Muscle layer of duodenum (tissue), 2 donors: ENCODE data around the gene SLC26A11.

Experiments
- H3K27ac ChIP-seq: one replicate; pipeline ENCODE4 v1.7.0; 2013; ENCODE audit warnings: mild to moderate bottlenecking, low read length
- H3K27me3 ChIP-seq: one replicate; pipeline ENCODE4 v1.7.0; 2013; ENCODE audit warnings: low read depth, mild to moderate bottlenecking, control low read depth, low read length
- H3K36me3 ChIP-seq, 2 donors: one replicate each; pipeline ENCODE4 v1.7.0; 2013; ENCODE audit warnings: low read length in 2 of 2, control low read depth in 1 of 2, mild to moderate bottlenecking in 1 of 2; ENCODE audit not compliant: insufficient read depth in 2 of 2, control insufficient read depth in 1 of 2
- H3K4me1 ChIP-seq, 2 donors: one replicate each; pipeline ENCODE4 v1.7.0; 2013; ENCODE audit warnings: low read length in 2 of 2, mild to moderate bottlenecking in 2 of 2, control low read depth in 1 of 2, moderate library complexity in 1 of 2; ENCODE audit not compliant: insufficient read depth in 2 of 2, control insufficient read depth in 1 of 2
- H3K4me3 ChIP-seq, 2 donors: one replicate each; pipeline ENCODE4 v1.7.0; 2013; ENCODE audit warnings: low read length in 2 of 2, low read depth in 1 of 2, mild to moderate bottlenecking in 1 of 2
- H3K9me3 ChIP-seq, 2 donors: one replicate each; pipeline ENCODE4 v1.7.0; 2013; ENCODE audit warnings: low read length in 2 of 2, control low read depth in 1 of 2, mild to moderate bottlenecking in 1 of 2; ENCODE audit not compliant: control insufficient read depth in 1 of 2
- donor health status: healthy.

Gene SLC26A11

GRCh38 chr17:80279895-80280294 is 59.7 kb downstream of the SLC26A11 start:
- Histone ChIP-seq H3K4me3 (no peak overlapping the region), H3K36me3 (peaks cover 0 to 17% of the 10 kb centered on the region in 2 donors), H3K27me3 (no peaks in the 10 kb centered on the region), H3K27ac (no peak overlapping the region), H3K4me1 (peaks cover 0 to 22% of the 10 kb centered on the region in 2 donors), H3K9me3 (no peaks in the 10 kb centered on the region)

- H3K9me3 ChIP-seq, result no peaks in the 10 kb centered on the region
These were observed 61.3 kb downstream of the SLC26A11 start for GRCh38 chr17:80281516-80281915.

GRCh38 chr17:80283116-80283852 is 63.1 kb downstream of the SLC26A11 start:
- no peak overlapping the region for H3K27ac ChIP-seq
- H3K4me1 ChIP-seq, result peaks cover 0 to 15% of the 10 kb centered on the region in 2 donors
- H3K27me3 ChIP-seq, result no peaks in the 10 kb centered on the region
- no peaks in the 10 kb centered on the region for H3K9me3 ChIP-seq
- H3K4me3 ChIP-seq, result no peak overlapping the region
- peaks cover 3 to 16% of the 10 kb centered on the region in 2 donors for H3K36me3 ChIP-seq

More at GRCh38 chr17:80281516-80281915, 61.3 kb downstream of the SLC26A11 start:
- no peaks in the 10 kb centered on the region for H3K27me3 ChIP-seq
- no peak overlapping the region for H3K27ac ChIP-seq
- peaks cover 0 to 22% of the 10 kb centered on the region in 2 donors for H3K4me1 ChIP-seq
- peaks cover 3 to 15% of the 10 kb centered on the region in 2 donors for H3K36me3 ChIP-seq
- no peak overlapping the region for H3K4me3 ChIP-seq

GRCh38 chr17:80284631-80285030 is 64.4 kb downstream of the SLC26A11 start:
- no peak overlapping the region for H3K4me3 ChIP-seq
- H3K9me3 ChIP-seq, result no peaks in the 10 kb centered on the region
- H3K36me3 ChIP-seq, result peaks cover 14 to 23% of the 10 kb centered on the region in 2 donors
- no peak overlapping the region for H3K27ac ChIP-seq
- no peaks in the 10 kb centered on the region for H3K27me3 ChIP-seq
- H3K4me1 ChIP-seq, result peaks cover 0 to 9% of the 10 kb centered on the region in 2 donors

- H3K4me1 ChIP-seq, result peaks cover 0 to 1% of the 10 kb centered on the region in 2 donors
- no peaks in the 10 kb centered on the region for H3K27me3 ChIP-seq
- peaks cover 22 to 30% of the 10 kb centered on the region in 2 donors for H3K36me3 ChIP-seq
- no peaks in the 10 kb centered on the region for H3K9me3 ChIP-seq
- no peak overlapping the region for H3K4me3 ChIP-seq
- H3K27ac ChIP-seq, result no peak overlapping the region
These were observed 65.2 kb downstream of the SLC26A11 start for GRCh38 chr17:80285237-80285920.

- Histone ChIP-seq H3K4me1 (no peaks in the 10 kb centered on the region), H3K9me3 (no peaks in the 10 kb centered on the region), H3K27me3 (no peaks in the 10 kb centered on the region), H3K36me3 (peaks cover 30 to 38% of the 10 kb centered on the region in 2 donors), H3K27ac (no peak overlapping the region), H3K4me3 (no peak overlapping the region)
These were observed 66.4 kb downstream of the SLC26A11 start for GRCh38 chr17:80286638-80286960.

- Histone ChIP-seq H3K27me3 (no peaks in the 10 kb centered on the region), H3K27ac (no peak overlapping the region), H3K4me1 (no peaks in the 10 kb centered on the region), H3K36me3 (peaks cover 35 to 42% of the 10 kb centered on the region in 2 donors), H3K9me3 (no peaks in the 10 kb centered on the region), H3K4me3 (no peak overlapping the region)
These were observed 66.8 kb downstream of the SLC26A11 start for GRCh38 chr17:80287038-80287437.

- H3K36me3 ChIP-seq, result peaks cover 40 to 49% of the 10 kb centered on the region in 2 donors
- no peaks in the 10 kb centered on the region for H3K4me1 ChIP-seq
- H3K27ac ChIP-seq, result no peak overlapping the region
- no peak overlapping the region for H3K4me3 ChIP-seq
- no peaks in the 10 kb centered on the region for H3K27me3 ChIP-seq
- H3K9me3 ChIP-seq, result no peaks in the 10 kb centered on the region
These were observed 67.8 kb downstream of the SLC26A11 start for GRCh38 chr17:80287806-80288567.

- Histone ChIP-seq H3K4me1 (no peaks in the 10 kb centered on the region), H3K36me3 (peaks cover 48 to 60% of the 10 kb centered on the region in 2 donors), H3K27me3 (no peaks in the 10 kb centered on the region), H3K4me3 (no peak overlapping the region), H3K27ac (no peak overlapping the region), H3K9me3 (no peaks in the 10 kb centered on the region)
These were observed 69.4 kb downstream of the SLC26A11 start for GRCh38 chr17:80289616-80290015.

GRCh38 chr17:80290156-80290555 is 69.9 kb downstream of the SLC26A11 start:
- H3K27me3 ChIP-seq, result no peaks in the 10 kb centered on the region
- H3K4me1 ChIP-seq, result no peaks in the 10 kb centered on the region
- H3K27ac ChIP-seq, result no peak overlapping the region
- peaks cover 54 to 65% of the 10 kb centered on the region in 2 donors for H3K36me3 ChIP-seq
- H3K4me3 ChIP-seq, result no peak overlapping the region
- no peaks in the 10 kb centered on the region for H3K9me3 ChIP-seq

GRCh38 chr17:80291260-80291659 is 71.0 kb downstream of the SLC26A11 start:
- Histone ChIP-seq H3K36me3 (peaks cover 61 to 76% of the 10 kb centered on the region in 2 donors), H3K4me3 (no peak overlapping the region), H3K27me3 (no peaks in the 10 kb centered on the region), H3K9me3 (no peaks in the 10 kb centered on the region), H3K27ac (no peak overlapping the region), H3K4me1 (no peaks in the 10 kb centered on the region)
